HG03378 (cell line): Measurements from ENCODE around the gene CAMK2G.
"Not testable (repeated sequence)": the region's sequence is repeated elsewhere in the genome, so short reads cannot be mapped to it uniquely, and the experiment has no call there.

Source experiments
- ATAC-seq: cut with Tn5 transposase; IDR thresholded peaks from one replicate; pipeline ENCODE4 v1.9.1; 2021; ENCODE audit warnings: mild to moderate bottlenecking, moderate library complexity; ENCODE audit not compliant: unreplicated experiment

CAMK2G gene

DNA sequence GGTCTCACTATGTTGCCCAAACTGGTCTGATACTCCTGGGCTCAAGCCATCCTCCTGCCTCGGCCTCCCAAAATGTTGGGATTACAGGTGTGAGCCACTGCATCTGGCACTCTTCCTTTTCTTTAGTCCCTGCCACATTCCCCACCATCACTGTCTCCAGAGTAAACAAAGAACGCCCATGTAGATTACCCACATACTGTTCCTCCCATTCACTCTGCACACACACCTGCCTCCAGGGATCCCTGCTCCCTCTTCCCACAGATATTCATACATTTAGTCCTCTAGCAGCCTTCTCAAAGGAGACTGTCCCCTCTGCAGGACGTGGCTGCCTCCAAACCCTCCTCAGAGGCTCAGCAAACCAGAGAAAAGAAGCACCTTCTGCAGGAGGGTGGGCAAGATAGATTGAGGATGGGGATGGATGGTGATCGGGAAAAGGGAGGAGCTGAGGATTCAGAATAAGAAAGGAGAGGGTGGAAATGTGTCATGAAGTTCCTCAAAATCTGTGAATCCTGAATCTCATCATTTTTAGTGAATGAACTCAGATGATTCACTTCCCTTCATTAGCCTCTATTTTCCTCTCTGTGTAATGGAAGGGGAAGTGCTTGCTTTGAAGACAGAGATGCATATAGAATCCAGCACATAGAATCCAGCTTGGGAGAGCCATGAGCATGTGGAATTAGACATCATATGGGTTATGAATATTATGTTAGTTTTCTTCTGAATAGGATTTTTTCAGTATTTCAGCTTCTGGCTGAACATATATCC, 31.1 kb upstream of the CAMK2G start:
- no peak for ATAC-seq

GRCh38 chr10:73902351-73902750, 28.0 kb upstream of the CAMK2G start:
- ATAC-seq: no peak

GRCh38 chr10:73901261-73901660, 26.9 kb upstream of the CAMK2G start:
- ATAC-seq: no peak

- no peak for ATAC-seq
Observed at GRCh38 chr10:73900064-73900463, 25.7 kb upstream of the CAMK2G start.

GRCh38 chr10:73899423-73899822, 25.1 kb upstream of the CAMK2G start:
- no peak for ATAC-seq

DNA sequence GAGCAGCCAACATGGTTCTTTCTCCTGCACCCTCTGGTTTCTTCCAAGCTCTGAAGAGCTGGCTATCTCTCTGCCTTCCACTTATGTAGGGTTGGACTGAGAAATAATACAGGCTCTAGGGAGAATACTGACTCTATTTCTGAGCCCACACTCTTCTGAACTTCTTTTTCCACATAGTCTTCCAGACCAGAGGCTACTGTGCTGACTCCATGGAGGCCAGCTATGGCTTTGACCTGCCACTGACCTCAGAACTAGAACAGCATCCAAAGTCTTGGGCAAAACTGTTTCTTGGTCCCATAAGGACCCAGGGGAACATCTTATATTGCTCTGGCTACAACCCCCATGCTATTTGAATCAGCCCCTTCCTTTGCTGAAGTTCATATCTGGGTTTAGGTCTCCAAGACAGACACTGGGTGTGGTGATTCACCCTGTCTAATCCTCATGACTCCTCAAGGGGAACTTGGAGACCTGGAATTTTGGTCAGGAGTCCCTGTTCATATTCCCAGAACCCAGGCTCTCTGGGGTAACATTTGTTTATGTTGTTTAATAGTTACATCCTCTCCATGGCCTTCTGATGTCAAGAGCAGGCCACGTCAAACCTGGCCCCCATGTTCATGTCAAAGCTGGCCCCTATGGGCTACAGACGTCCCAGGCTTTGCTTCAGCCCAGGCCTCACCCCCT, 24.5 kb upstream of the CAMK2G start:
- no peak for ATAC-seq

DNA sequence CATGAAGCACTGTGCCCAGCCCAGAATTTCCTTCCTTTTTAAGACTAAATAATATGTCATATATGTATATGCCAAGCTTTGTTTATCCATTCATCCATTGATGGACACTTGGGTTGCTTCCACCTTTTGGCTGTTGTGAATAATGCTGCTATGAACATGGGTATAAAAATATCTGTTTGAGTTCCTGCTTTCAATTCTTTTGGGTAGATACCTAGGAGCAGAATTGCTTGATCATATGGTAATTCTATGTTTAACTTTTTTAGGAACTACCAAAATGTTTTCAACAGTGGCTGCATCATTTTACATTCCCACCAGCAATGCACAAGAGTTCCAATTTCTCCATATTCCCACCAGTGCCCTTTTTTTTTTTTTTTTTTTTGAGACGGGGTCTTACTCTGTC, 23.3 kb upstream of the CAMK2G start:
- ATAC-seq: no peak

DNA sequence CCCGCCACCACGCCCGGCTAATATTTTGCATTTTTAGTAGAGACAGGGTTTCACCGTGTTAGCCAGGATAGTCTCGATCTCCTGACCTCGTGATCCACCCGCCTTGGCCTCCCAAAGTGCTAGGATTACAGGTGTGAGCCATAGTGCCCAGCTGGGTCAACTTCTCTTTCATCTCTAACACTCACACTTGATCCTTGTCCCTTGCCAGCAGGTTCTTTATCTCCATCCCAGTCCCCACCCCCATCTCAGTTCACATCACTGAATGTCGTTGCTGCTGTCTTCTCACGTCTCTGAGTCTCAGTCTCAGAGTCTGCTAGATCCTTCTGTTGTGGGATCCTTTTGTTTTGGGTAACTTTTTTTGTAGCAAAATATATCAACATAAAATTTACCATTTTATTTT, 21.0 kb upstream of the CAMK2G start:
- ATAC-seq: not testable (repeated sequence)

GRCh38 chr10:73894245-73894971, 20.1 kb upstream of the CAMK2G start:
- no peak for ATAC-seq

DNA sequence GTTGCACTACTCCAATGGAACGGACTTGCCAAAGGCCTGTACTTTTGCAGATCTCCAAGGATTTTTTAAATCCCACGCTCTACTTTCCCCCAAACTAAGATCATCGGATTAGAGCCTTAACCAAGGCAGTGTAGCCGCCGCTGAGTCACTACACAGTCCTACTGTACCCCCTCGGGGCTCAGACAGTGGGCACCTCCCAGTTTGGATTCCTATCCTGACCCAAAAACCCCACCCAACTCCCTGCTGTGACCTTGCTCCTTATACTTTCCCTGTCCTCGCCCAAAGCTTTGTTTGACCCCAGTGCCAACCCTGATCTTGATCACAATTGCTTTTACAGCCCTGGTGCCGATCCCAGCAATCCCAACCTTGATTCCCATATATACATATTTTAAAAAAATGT, 19.1 kb upstream of the CAMK2G start:
- ATAC-seq: no peak

DNA sequence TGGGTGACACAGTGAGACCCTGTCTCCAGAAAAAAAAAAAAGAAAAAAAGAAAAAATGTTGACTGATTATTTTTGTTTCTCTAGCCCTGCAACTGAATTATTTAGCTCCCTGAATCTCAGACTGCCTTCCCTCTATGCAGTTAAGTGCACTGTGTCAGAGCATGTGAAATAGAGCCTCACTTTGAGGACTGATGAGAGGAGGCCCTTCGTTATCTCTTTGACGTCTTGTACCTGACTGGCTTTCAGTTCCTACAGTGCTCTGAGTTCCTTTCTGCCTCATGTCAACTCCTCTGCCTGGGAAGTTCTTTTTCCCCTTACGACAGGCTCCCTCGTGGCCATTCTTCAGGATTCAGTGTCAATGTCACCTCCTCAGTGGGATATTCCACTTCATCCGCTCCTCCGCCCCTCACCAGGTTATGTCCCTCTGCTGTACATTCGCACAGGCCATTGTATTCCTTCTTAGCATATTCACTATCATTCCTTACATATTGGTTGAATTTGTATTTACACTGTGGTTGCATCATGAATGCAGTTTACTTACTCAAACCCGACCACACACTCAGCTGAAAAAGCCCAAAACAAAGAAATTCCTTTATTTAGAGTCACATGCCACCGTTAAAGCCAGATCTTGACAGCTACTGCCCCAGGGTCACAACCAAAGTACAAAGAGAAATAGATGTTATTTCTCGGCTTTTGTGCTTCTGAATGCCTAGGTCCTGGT, 18.1 kb upstream of the CAMK2G start:
- ATAC-seq: no peak

GRCh38 chr10:73891540-73891939, 17.2 kb upstream of the CAMK2G start:
- no peak for ATAC-seq

- not testable (repeated sequence) for ATAC-seq
Observed at GRCh38 chr10:73890830-73891229, 16.5 kb upstream of the CAMK2G start.

- ATAC-seq: no peak
Observed at GRCh38 chr10:73890261-73890660, 15.9 kb upstream of the CAMK2G start.

GRCh38 chr10:73889416-73889815, 15.1 kb upstream of the CAMK2G start:
- not testable (repeated sequence) for ATAC-seq

- ATAC-seq: no peak
Observed at GRCh38 chr10:73889014-73889413, 14.7 kb upstream of the CAMK2G start.

- ATAC-seq: no peak
Observed at GRCh38 chr10:73888514-73888913, 14.2 kb upstream of the CAMK2G start.

GRCh38 chr10:73887294-73888039, 13.1 kb upstream of the CAMK2G start:
- ATAC-seq: no peak

- ATAC-seq: no peak
Observed at GRCh38 chr10:73886661-73887293, 12.4 kb upstream of the CAMK2G start.

DNA sequence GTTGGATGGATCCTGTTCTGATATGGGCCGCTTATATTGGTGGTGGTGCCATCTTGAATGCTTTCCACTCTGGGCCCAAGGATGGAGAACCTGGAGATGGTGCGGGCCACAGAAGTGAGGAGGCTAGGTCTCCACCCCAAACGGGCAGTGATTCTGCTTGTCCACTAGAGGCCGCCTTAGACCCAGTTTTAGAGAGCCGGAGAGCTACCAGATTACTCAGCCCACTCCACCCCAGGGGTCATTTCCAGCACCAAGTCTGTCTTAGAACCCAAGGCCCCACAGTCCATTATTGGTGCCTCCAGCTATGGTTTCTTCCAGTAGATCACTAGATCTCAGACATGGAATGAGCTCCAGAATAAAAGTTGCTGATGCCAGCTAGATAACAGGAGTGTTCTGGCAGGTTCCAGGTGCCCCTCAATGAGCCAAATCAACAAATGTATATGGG, 11.8 kb upstream of the CAMK2G start:
- ATAC-seq: peak; percentile 73
